ENCODE results near the gene ELP1. TPM values are rescaled to one million over a fixed set of nuclear protein-coding genes. Genes with fewer than 3 reads are reported as not detected.

The ELP1 gene
- total RNA-seq, 1 experiment from 2014 or later, result 53.6 TPM

- Histone ChIP-seq H2AFZ (ENCODE audit: low read length) (peak overlapping the region; percentile 90), H3K4me1 (ENCODE audit: insufficient read depth, low read length) (peaks cover 23% of the 10 kb centered on the region), H3K36me3 (ENCODE audit: low read depth, low read length) (peaks cover 3% of the 10 kb centered on the region; the same call in 1 of the 2 replicates), H3K4me2 (ENCODE audit: low read length) (peak overlapping the region; percentile 99), H3K4me3 (ENCODE audit: low read length) (peak overlapping the region; percentile 91), H3K9me3 (ENCODE audit: low read length) (no peaks in the 10 kb centered on the region), H3K27ac (ENCODE audit: low read length) (peak overlapping the region; percentile 53), H4K20me1 (ENCODE audit: low read length) (peaks cover 7% of the 10 kb centered on the region; the same call in 1 of the 2 replicates), H3K79me2 (ENCODE audit: low read length) (peaks cover 53% of the 10 kb centered on the region), H3F3A (ENCODE audit: low read length, unreplicated experiment) (no peaks in the 10 kb centered on the region), H3K9me2 (replicated peaks; ENCODE audit: low read length) (no peaks in the 10 kb centered on the region), H3K9ac (ENCODE audit: low read length) (peak overlapping the region; percentile 92), H3K27me3 (ENCODE audit: low read length) (no peaks in the 10 kb centered on the region)
- DNase-seq (no peak), ATAC-seq (peak; percentile 5; the same call in 1 of the 2 replicates)
- POLR2A ChIA-PET (ENCODE audit: unreplicated experiment), result no interaction called here
- CTCF ChIA-PET, result no interaction called here
- intact Hi-C loops (cut with micrococcal nuclease), result no loop called here
- BruUV-seq (replicated peaks), result TSS peak; percentile 47
- TF ChIP-seq CTCF (conservative IDR thresholded peaks at IDR 0.05; ENCODE audit: low read depth, low read length) (no peak), EZH2 (IDR thresholded peaks at IDR 0.05; ENCODE audit: low read length, unreplicated experiment) (no peak), EZH2phosphoT487 (IDR thresholded peaks at IDR 0.05; ENCODE audit: borderline replicate concordance, low read length) (no peak)
Measured at GRCh38 chr9:108933231-108933717, 650 bp downstream of the ELP1 start.

- no TSS peak for BruUV-seq (replicated peaks)
- no peak for TF ChIP-seq EZH2phosphoT487 (IDR thresholded peaks at IDR 0.05; ENCODE audit: borderline replicate concordance, low read length)
- no peak for TF ChIP-seq EZH2 (IDR thresholded peaks at IDR 0.05; ENCODE audit: low read length, unreplicated experiment)
- TF ChIP-seq CTCF (conservative IDR thresholded peaks at IDR 0.05; ENCODE audit: low read depth, low read length), result no peak
- H3K36me3 ChIP-seq (ENCODE audit: low read depth, low read length), result peaks cover 19% of the 10 kb centered on the region; the same call in 1 of the 2 replicates
- POLR2A ChIA-PET (ENCODE audit: unreplicated experiment), result no interaction called here
- DNase-seq (no peak), ATAC-seq (no peak)
- H3F3A ChIP-seq (ENCODE audit: low read length, unreplicated experiment), result no peaks in the 10 kb centered on the region
- no peak overlapping the region for H3K4me3 ChIP-seq (ENCODE audit: low read length)
- H3K79me2 ChIP-seq (ENCODE audit: low read length), result peaks cover 35% of the 10 kb centered on the region
- CTCF ChIA-PET, result interaction anchor here (0.6 kb wide), 1 partner anchor 26 kb away, joined by 6 read pairs; no protein-coding TSS in a partner anchor
- H3K9me3 ChIP-seq (ENCODE audit: low read length), result no peaks in the 10 kb centered on the region
- H3K27me3 ChIP-seq (ENCODE audit: low read length), result no peaks in the 10 kb centered on the region
- intact Hi-C loops (cut with micrococcal nuclease), result no loop called here
- no peak overlapping the region for H3K4me2 ChIP-seq (ENCODE audit: low read length)
- no peak overlapping the region for H3K9ac ChIP-seq (ENCODE audit: low read length)
- no peak overlapping the region for H3K27ac ChIP-seq (ENCODE audit: low read length)
- H3K4me1 ChIP-seq (ENCODE audit: insufficient read depth, low read length), result peaks cover 13% of the 10 kb centered on the region
- H3K9me2 ChIP-seq (replicated peaks; ENCODE audit: low read length), result no peaks in the 10 kb centered on the region
- peaks cover 7% of the 10 kb centered on the region; the same call in 1 of the 2 replicates for H4K20me1 ChIP-seq (ENCODE audit: low read length)
- H2AFZ ChIP-seq (ENCODE audit: low read length), result no peak overlapping the region
Measured at GRCh38 chr9:108928386-108928785, 5.5 kb downstream of the ELP1 start.

GRCh38 chr9:108924466-108924865 is 9.5 kb downstream of the ELP1 start:
- ChIA-PET CTCF (no interaction called here), POLR2A (ENCODE audit: unreplicated experiment) (no interaction called here)
- Histone ChIP-seq H3K9me2 (replicated peaks; ENCODE audit: low read length) (no peaks in the 10 kb centered on the region), H3K27ac (ENCODE audit: low read length) (no peak overlapping the region), H3K9me3 (ENCODE audit: low read length) (no peaks in the 10 kb centered on the region), H3K36me3 (ENCODE audit: low read depth, low read length) (peaks cover 24% of the 10 kb centered on the region; the same call in 1 of the 2 replicates), H4K20me1 (ENCODE audit: low read length) (no peaks in the 10 kb centered on the region), H3K79me2 (ENCODE audit: low read length) (no peaks in the 10 kb centered on the region), H3F3A (ENCODE audit: low read length, unreplicated experiment) (no peaks in the 10 kb centered on the region), H3K4me3 (ENCODE audit: low read length) (no peak overlapping the region), H2AFZ (ENCODE audit: low read length) (no peak overlapping the region), H3K4me2 (ENCODE audit: low read length) (no peak overlapping the region), H3K9ac (ENCODE audit: low read length) (no peak overlapping the region), H3K27me3 (ENCODE audit: low read length) (no peaks in the 10 kb centered on the region), H3K4me1 (ENCODE audit: insufficient read depth, low read length) (no peaks in the 10 kb centered on the region)
- ATAC-seq (no peak), DNase-seq (no peak)
- no peak for TF ChIP-seq EZH2 (IDR thresholded peaks at IDR 0.05; ENCODE audit: low read length, unreplicated experiment)
- intact Hi-C loops (cut with micrococcal nuclease), result no loop called here
- no TSS peak for BruUV-seq (replicated peaks)

All from PC-3 (cell line).